NCI-H1694 treated with DMSO at 0.1 percent for 48 hours (cell line): ENCODE data around the gene ARHGEF1.

Experiments
- DNase-seq: peaks from one replicate; lab custom pipeline; 2025; lab: John Stamatoyannopoulos, UW

The ARHGEF1 gene

DNA sequence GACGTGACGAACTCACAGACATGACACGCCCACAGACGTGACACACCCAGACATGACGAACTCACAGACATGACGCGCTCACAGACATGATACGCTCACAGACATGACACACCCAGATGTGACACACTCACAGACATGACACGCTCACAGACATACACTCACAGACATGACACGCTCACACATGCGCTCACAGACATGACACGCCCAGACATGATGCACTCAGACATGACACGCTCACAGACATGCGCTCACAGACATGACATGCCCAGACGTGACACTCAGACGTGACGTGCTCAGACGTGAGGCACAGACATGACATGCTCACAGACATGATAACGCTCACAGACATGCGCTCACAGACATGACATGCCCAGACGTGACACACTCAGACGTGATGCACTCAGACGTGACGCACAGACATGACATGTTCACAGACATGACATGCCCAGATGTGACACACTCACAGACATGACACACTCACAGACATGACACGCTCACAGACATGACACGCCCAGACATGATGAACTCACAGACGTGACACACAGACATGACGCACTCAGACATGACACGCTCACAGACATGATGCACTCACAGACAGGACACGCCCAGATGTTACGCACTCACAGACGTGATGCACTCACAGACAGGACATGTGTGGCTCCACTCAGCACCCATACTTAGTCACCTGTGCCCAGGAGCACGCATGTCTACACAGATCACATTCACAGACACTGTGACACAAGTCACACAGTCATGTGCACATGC, 37.1 kb downstream of the ARHGEF1 start:
- DNase-seq: no peak

DNA sequence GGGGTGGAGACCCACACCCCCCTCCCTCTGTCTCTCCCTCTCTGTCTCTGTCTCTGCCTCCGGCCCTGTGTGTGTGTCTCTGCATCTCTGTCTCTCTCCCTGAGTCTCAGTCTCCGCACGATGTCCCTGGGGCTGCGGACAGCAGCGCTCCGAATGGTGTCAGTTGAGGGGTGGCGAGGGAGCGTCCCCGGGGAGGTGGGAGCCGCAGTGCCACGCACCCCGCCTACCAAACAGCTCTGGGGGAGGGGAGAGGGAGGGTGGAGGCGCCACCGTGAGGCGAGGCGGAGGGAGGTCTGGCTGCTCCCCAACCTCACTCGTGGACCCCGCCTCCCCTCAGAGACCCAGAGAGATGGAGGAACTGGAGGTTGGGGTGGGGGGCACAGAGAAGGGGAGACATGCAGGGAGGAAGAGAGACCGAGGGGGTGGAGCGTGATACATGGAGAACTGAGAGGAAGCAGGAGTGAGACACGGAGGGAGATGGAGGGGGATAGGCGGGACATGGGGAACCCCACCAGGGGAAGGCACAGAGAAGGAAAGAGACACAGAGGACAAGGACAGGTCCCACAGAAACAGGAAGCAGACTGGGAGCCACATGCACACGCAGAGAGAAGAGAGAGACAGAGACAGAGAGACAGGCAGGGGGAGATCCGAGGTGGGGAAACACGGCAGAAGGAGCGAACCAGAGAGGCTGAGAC, 38.0 kb downstream of the ARHGEF1 start:
- DNase-seq: no peak

DNA sequence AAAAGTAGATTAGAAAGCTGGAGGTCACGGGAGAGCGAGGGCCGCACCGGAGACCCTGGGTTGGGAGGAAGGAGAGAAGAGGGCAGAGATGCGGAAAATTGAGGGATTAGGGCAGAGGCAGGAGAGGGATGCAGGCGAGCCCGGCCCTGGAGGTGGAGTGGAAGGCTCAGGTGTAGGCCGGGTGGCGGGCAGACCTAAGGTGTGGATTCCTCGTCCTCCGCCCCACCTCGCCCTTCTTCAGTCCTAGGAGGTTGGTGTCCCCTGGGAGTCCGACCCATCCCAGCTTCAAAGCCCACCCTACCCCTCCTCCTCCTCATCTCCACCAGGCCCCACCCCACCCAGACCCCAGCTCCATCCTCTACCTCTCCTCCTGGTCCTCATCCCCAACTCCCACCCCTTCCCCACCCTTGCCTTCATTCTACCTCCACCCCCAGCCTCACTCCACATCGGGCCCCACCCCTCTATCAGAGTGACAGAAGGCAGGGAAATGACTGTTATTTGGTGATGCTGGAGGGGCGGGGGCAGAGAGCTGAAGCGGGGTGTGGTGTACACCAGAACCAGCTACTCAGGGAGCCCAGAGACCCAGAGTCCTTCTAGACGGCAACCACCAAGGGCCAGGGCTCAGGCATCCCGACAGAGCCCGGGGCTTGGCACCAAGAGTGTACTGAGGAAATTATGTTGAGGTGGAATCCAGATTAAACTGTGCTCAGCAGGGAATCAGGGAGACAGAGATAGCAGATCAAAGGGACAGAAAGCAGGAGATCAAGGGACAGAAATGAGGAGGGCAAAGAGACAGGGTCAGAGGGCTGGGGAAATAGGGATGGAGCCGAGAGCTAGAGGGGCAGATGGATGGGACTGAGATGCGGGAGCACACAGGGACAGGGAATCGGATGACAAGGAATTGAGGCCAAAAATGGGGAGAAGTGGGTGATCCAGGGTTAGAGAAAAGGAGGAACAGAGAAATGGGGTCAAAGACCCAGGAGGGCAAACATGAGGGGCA, 38.9 kb downstream of the ARHGEF1 start:
- no peak for DNase-seq

DNA sequence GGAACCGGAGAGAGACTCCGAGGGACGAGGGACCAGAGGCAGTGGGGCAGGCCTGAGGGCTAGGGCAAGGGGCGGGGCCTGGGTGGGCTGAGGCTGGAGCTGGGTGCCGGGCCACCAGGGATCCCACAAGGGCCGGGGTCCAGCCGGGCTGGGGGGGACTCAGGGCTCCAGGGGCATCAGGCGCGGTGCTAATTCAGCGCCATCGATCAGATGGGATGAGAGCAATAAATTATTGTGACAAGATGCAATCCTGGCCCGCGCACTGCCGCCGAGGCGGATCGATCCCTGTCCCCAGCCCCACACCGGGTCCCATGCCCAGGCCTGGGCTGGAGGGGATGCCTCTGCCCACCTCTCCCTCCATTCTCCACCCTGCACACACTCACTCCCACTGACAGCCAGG, 39.6 kb downstream of the ARHGEF1 start:
- no peak for DNase-seq

DNA sequence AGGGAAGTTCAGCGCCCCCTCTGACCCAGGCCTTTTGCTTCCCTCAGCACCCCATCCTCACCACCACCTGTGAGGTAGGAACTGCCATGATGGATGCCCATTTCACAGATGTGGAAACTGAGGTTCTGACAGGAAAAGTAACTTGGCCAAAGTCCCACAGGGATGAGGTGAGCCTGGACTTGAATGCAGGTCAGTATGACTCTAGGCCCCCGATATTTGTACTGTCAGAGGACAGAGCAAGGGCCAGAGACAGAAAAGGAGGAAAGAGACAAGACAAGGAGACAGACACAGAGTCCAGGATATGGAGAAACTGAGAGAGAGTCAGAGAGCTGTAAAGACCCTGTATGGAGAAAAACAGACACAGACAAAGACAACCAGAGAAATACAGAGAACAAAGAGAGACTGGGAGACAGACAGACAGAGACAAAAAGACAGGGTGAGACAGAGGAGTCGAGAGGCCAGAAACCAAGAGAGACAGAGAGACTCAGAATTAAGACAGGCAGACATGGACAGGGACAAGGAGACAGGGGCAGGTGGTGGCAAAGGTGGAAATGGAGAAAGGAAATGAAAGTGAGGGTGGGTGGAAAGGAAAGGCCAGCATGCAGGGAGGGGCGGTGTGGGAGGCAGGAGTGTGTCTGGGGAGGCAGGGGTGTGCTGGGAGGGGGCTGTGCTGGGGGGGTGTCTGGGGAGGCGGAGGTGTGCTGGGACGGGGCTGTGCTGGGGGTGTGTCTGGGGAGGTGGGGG, 40.2 kb downstream of the ARHGEF1 start:
- DNase-seq: no peak

DNA sequence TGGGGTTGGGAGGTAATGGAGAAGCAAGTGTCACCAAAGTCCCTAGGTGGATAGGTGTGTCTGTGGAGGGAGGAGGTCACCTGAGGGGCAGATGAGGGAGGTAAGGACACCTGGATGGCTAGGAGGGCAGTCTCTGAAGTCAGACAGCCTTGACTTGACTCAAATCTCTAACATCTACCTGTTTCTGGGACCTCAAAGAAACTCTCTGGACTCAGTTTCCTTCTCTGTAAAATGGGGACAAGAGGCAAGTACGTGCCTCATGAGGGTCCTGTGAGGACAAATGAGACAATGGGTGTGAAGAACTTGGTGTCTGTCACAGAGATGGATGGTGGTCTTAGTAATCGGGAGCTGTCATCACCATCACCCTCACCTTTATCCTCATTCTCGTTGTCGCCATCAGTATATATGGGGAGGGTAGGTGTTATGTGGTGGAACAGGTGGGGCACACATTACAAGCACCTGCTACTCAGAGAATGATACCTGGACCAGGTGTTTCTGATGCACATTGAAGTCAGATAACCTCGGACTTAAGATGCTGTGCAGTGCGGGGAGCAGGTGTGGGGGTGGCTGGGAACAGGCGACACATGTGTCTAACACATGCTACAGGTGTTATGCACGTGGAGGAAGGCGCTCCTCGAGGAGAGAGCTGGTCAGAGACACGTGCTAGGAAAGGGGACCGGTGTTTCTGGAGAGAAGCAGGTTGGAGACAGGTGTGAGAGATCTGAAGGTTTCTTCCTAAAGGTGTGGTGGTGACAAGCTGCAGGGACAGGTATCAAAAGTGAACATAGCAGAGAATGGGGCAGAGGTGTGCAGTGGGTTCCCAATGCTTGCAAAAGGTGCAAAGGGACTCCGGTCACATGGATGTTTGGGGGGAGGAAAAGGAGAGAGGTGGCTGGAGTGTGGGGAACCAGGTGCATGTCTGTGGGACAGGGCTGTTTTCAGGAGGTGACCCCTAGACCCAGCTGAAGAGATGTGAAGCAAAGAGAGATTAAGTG, 41.5 kb downstream of the ARHGEF1 start:
- DNase-seq: no peak

DNA sequence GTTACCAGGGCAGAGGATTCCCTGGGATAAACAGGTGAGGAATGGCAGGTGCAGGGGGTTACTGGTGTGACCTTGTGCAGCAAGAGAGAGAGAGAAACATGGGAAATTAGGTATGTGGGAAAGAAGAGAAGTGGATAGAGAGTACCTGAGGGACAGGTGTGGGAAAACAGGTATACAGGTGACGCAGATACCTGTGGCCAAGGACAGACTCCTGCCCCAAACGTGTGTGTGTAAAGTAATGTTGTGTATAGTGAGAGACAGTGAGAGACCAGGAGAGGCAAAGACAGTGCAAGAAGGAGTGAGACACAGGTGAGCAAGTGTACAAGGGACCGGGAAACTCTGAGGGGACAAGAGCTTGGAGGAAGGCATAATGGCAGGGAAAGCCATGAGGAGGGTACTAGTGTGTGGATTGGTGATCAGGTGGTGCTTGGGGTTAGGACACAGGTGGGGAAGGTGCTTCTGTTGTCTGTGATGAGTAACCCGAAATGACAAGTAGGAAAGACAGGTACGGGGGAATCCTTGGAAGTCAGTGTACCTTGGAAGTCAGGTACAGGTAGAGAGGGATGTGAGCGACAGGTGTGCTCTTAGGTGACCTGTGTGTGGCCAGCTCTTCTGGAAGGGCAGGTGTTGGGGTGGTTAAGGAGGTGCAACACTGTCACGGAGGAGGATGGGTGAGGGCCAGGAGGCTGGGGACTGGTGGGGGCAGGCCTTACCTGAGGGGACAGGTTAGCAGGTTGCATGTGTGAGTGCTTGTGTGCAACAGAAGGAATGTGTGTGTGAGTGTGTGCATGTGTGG, 42.4 kb downstream of the ARHGEF1 start:
- no peak for DNase-seq

DNA sequence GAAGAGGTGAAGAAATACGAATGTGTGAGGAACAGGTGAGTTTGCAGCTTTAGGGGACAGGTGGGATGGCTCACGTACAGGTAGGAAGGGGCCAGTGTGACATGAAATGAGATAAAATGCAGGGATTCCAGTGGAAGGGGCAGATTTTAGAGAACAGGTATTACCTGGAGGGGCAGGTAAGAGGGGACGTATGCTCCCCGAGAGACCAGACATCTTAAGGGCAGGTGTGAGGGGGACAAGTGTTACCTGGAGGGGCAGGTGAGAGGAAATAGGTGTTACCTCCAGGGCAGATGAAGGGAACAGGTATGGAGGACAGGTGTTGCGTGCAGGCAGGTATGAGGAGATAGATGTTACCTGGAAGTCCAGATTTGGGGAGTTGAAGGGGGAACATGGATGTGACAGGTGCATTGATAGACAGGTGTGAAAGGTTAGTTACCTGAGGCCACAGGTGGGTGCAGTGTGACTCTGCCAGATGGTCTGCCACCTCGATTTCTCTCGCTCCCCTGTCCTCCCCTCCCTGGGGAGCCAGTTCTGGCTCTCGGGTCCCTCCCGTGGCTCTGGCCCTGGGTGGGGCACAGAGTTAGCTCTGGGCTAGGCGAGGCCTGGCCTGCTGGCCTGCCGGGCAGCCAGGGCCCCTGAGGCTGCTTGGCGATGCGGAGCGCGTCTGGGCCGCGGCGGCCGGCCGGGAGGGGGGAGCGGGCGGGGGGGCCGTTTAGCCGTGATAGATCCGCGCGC, 43.2 kb downstream of the ARHGEF1 start:
- no peak for DNase-seq

DNA sequence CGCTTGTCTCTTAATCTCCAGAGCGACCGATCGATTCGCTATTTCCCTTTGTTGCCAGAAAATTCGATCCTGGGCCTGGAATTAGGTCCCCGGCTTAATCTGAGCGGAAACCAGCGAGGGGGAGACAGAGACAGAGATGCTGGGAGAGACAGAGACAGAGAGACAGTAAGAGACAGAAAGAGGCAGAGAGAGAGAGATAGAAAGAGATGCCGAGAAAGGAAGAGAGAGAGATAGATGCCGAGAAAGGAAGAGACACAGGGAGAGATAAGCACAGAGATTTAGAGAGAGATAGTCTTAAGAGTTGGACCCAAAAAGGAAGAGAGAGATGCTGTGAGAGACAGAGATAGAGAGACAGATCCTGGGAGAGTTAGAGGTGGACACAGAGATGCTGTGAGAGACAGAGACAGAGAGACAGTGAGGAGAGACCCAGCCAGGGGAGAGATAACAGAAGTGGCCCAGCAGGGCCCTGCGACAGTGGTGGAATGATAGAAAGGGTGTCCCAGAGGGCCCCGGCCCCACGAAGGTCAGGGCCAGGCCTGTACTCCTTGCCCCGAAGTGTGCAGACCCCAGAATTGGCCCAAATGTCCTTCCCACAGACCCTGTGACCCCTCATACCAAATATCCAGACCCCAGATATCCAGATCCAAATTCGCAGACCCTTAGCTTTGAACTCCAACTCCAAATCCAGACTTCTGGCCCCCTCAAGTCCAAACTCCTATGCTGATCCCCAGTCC, 43.9 kb downstream of the ARHGEF1 start:
- no peak for DNase-seq

DNA sequence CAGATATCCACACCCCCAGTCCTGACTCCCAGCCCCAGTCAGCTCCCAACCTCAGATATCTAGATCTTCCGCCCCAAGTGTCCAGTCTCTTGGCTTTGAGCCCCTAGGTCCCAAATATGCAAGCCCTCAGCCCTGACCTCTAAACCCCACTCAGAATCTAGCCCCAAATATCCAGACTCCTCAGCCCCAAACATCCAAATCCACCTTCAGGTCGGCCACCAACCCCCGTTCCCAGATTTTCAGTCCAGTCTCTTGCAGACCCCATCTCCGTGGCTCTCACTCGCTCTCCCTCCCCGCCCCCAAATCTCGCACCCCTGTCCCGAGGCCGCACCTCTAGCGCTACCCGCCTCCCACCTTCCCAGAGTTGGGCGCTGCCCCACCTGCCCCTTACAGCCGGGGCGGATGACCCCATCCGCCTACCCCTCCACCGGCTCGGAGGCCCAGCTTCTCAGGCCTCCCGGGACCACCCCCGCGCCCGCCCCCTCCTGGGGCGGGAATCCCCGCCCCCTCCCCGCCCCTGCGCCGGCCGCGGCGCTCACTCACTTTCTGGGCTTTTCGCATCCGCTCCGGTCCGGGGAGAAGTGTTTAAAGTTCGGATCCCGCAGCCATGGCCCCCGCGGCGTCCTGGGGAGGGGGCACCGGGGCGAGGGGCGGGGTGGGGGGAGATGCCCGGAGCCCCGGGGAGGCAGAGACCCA, 44.7 kb downstream of the ARHGEF1 start:
- no peak for DNase-seq

DNA sequence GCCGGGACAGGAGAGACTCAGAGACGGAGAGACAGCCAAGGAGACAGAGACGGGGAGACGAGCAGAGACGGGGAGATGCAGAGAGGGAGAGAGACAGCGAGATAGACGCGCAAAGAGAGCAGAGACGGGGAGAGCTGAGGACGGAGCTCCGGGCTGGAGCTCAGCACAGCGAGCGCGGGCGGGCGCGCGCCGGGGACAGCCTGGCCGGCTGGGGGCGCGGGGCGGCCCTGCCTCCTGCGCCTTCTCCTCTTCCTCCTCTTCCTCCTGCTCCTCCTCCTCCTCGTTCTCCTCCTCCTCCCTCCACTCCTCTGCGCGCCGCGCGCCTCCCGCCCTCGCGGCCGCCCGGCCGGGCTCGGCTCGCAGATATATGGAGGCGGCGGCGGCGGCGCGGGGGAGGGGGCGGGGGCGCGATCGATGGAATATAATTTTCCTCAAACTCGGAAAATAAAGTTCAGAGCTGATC, 45.3 kb downstream of the ARHGEF1 start, which contains the start of gene ERFL:
Gene ERFL (minus strand): TSS at position 229 of the 463 bp plus-strand sequence. CDS start 15,530 bp downstream, outside the sequence.
- no peak for DNase-seq

DNA sequence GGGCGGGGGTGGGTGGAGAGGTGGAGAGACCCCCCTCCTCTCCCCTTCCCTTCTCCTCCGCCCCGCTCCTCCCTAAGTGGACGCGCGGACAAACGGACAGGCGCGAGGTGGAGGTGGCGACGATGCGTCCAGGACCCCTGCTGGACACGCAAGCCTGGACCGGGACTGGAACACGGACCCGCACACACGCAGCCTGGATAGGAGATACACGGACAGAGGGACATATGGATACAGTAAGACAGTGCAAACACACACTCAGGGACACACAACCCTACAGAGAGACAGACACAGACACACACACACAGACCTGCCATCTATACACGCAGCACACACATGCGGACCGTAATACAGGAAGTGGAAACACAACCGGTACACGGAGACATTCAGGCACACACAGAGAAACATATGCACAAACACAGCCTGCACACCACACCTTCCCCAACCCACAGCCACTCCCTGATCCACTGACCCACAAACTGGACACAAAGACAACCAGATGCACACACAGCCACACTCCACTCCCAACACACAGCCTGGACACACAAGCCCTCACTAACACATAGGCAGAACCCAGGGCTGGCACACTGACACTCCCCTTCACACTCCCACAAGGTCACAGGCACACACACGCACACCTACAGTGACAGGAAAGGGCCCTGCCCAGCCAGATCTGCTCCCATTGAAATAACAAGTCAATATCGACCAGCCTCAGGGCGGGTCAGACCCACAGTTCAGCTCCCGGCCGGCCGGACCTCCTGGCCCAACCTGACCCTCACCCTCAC, 46.0 kb downstream of the ARHGEF1 start:
- no peak for DNase-seq

DNA sequence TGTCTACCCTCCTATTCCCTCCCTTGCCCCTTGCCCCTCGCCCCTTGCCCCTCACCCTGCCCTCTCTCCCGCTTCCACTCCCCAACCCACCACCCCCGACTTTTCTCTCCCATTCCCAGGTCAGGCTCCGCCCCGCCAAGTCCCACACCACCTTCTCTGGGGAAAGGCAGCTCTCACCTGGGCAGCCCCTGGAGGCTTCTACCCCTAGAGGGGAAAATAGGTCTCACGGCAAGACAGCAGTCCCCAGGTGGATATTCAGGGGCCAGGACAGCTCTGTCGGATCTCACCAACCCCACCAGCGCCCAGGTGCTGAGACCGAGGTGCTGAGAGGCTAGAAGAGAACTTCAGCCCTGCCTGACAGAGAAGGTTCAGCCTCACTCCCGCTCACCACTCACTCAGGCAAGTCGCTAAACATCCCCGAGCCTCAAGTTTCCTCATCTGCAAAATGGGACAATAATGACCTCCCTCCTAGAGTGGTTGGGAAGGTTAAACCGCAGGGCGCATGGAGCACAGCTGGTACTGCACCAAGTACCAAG, 46.6 kb downstream of the ARHGEF1 start:
- no peak for DNase-seq

DNA sequence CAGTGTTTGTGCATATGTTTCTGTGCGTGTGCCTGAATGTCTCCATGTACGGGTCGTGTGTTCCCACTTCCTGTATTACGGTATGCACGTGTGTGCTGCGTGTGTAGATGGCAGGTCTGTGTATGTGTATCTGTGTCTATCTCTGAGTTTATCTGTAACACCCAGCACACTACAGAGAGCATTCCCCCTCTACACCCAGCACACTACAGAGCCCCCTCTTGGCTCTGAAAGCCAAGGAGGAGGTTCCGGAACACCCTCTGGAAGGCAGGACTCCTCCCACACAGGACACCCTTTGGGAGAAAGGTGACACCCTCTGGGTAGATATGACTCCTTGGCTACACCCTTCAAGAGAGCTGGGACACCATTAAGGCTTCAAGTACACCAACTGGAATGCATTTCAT, 47.3 kb downstream of the ARHGEF1 start:
- DNase-seq: no peak

DNA sequence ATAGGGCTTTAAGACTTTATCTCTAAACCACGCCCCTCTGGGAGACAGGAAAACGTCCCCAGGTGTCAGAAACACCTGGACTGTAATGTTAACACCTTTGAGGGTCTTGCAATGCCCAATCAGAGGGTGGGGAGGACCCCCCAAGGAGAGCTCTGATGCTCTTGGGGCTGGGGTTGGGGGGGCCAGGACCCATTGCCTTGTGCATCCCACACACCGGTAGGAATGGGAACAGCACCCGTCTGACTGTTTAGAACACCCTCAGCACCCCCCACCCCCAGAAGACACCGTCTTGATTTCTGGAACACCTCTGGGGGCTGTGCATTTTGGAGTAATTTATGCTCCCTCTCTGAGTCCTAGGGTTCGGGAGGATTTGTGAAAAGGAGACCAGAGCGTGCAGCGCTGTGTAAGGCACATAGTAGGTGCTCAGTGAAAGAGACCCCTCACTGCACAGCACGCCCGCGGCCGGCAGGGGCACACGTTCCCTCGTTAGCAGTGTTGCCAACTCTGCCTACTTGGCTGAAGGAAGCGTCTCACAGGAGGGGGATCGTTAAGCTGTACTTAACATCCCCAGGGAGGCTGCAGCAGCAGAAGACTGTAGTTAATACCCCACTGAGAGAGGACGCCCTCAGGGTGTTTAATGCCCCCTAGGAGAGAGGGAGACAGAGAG, 48.1 kb downstream of the ARHGEF1 start:
- no peak for DNase-seq

DNA sequence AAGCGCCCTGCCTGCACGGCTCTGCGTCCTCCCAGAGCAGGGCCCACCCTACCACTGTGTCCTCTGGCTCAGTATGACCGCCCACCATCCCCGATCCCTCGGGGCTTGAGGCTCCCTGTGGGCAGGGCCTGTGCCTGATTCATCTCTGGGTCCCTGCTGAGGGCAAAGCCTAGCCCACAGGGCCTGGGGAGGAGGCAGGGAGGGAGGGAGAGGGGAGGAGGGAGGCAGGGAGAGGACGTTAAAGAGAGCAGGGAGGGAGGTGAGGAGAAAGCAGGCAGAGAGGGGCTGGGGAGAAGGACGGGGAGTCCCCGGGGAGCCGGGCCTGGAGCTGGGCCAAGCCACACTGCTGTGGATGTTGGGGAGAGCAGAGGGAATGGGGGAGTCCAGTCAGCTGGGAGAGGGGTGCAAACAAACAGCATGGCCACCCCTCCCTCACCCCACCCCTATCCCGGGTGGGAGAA, 49.3 kb downstream of the ARHGEF1 start:
- DNase-seq: no peak
